HG02852 (cell line): Measurements from ENCODE around the gene DOCK7.
A peak's percentile ranks its signal among the peaks of the same experiment; 100 is the strongest.
"Not testable (repeated sequence)": the region's sequence is repeated elsewhere in the genome, so short reads cannot be mapped to it uniquely, and the experiment has no call there.

Experiments used
- ATAC-seq: cut with Tn5 transposase; IDR thresholded peaks from one replicate; pipeline ENCODE4 v1.9.1; 2021; ENCODE audit warnings: mild to moderate bottlenecking, moderate library complexity; ENCODE audit not compliant: unreplicated experiment

DOCK7 gene

DNA sequence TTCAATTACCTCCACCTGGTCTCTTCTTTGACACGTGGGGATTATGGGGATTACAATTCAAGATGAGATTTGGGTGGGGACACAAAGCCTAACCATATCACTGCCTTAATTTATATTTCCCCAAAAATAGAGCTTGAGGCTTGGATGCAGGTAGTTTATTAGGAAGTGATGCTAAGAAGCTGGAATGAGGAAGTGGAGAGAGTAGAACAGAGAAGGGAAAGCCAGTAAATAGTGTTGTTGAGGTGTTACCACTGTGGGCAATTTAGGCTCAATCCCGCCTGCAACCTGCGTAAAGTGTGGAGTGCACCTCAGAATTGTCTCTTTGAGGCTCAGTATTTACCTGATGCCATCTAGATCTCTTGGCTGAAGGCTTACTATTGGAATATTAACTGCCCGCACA, 4.9 kb upstream of the DOCK7 start:
- ATAC-seq, result no peak

DNA sequence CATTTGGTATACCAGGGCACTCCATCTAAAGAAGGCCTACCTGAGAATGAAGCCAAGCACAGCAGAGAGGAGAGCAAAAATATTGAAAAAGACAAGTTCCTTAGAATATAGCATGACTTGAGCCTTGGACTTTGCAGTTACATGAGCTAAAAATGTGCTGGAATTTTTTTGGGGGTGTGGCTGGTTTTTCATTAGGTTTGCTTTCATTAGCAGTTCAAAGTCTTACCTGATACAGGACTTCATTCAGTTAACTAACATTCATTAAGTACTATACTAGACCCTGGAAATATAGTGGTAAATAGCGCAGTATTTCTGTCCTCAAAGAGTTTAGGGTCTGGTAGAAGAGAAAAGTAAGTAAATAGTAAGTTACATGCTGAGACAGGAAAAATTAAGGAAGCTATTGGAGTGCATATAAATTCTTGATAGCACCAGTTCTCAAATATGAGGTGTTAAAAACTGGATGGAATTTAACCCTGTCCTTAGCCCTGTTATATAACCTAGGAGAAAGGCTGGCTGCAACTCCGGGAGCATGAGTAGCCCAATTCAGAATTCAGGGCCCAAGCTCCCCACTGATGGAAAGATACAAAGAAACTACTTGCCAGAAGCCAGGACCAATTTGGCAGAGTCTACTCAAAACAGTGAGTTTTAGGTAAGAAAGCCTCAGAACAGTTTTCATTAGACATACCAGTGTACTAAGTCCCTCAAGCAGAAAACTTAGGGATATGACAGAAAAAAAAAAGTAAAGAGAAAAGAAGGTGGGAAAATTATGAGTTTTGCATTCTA, 3.1 kb upstream of the DOCK7 start:
- no peak for ATAC-seq

DNA sequence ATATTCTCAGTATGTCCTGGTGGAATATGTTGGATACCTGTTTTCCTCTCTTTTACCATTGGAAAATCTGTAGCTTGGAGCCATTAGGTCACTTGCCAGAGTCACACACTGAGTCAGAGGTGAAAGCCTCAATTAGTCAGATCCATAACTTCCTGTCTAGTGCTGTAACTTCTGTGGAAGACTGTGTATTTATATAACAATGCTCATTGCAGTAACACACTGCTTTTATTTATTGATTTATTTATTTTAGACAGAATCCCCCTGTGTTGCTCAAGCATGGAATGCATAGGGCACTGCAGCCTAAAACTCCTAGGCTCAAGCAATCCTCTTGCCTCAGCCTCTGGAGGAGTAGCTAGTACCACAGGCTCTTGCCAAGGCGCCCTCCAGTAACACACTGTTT, 1.3 kb upstream of the DOCK7 start:
- no peak for ATAC-seq

DNA sequence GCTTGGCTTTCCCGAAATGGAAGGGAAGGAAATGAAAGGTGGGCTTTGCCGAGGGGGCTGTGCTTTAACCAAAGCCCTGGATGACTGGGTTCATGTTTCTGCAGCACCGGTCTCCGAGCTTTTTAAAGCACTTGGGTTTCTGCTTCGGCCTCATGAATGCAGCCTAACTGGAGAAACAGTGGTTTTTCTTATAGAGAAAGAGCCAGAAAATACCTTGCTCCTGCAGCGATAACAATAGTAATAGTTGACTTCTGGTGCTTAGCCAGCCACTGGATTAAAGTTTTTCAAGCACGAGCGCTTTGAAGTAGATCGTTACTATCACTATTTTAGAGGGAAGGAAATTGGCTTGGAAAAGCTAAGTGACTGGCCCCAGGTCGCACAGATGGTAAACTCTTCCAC, 500 bp upstream of the DOCK7 start:
- ATAC-seq, result no peak

DNA sequence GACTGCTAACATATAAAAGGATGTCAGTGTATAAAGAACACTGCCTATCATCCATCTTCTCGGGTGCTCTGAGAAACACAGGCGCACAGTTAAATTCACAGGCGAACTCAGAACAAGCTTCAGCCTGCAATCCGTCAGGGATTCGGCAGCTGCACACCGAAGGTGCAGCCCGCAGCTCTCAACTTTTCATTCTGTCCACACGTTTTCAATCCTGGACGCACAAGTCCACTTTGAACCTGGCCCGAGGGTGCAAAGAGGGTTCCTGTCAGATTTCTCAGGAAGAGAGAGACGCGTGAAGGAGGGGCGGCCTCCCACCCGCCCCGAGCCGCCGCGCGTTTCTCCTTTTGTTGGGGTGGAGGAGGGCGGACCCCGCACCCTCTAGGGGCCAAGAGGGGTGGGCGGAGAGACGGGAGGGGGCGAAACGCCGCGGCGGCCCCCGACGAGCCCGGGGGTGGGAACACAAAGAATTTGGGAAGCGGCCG, 724 bp downstream of the DOCK7 start:
- ATAC-seq, result peak; percentile 40

DNA sequence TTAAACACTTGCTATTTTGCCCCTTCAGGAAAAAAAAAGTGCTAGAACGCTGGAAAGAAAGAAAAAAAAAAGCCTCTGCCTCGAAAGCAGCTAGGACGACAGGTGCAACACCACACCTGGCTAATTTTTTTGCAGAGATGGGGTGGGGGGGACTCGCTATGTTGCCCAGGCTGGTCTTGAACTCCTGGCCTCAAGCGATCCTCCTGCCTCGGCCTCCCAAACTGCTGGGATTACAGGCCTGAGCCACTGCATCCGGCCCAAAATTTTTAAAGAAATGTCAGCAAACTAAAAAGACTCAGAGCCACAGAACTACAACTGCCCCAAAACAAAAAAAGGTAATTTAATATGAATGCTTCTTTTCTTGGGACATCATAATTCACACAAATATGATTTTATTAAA, 1.4 kb downstream of the DOCK7 start:
- ATAC-seq, result no peak

DNA sequence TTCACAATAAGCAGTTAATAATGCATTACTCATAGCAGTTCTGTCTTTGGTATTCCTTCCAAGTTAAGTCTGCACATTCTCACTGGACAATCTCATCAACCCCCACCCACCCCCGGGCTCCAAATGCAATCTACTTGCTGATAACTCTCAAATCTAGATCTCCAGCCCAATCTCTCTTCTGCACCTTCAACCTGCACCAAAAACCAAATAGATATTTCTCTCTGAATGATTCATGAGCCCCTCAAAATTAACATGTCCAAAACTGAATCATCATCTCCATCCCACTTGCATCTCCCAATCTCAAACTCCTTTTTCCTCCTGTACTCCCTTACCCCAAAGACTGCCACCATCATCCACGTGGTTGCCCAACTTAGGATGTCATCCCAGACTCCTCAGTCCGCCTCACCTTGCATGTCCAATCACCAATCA, 2.7 kb downstream of the DOCK7 start:
- ATAC-seq, result no peak

DNA sequence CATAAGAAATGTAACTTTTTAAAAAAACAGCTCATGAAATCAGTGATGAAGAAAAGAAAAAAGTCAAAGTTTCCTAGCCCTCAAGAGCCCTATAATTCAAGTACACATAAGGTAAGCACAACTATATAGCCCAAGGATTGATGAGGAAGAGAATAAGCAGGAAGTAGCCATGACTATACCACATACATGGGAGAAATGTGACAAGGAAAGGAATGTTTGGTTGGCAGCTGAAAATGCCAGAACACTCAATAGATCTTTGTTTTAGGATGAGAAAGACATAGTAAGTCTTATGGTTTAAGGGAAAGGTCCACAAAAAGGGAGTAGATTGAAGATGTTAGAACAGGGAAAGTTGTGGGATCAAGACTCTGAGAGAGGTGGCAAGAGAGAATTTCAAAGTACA, 5.7 kb downstream of the DOCK7 start:
- no peak for ATAC-seq

DNA sequence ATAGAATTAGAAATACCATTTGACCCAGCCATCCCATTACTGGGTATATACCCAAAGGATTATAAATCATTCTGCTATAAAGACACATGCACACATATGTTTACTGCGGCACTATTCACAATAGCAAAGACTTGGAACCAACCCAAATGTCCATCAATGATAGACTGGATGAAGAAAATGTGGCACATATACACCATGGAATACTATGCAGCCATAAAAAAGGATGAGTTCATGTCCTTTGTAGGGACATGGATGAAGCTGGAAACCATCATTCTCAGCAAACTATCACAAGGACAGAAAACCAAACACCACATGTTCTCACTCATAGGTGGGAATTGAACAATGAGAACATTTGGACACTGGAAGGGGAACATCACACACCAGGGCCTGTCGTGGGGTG, 7.2 kb downstream of the DOCK7 start:
- not testable (repeated sequence) for ATAC-seq

DNA sequence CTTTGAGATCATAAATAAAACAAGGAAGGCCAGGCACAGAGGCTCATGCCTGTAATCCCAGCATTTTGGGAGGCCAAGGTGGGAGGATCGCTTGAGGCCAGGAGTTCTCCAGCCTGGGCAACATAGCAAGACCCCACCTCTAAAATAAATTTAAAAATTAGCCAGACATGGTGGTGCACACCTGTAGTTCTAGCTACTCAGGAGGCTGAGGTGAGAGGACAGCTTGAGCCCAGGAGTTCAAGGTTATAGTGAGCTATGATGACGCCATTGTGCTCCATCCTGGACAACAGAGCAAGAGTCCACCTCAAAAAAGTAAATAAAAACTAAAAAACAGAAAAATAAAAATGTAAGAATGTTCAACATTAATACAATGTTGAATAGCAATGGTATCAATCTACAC, 10.4 kb downstream of the DOCK7 start:
- ATAC-seq, result not testable (repeated sequence)

DNA sequence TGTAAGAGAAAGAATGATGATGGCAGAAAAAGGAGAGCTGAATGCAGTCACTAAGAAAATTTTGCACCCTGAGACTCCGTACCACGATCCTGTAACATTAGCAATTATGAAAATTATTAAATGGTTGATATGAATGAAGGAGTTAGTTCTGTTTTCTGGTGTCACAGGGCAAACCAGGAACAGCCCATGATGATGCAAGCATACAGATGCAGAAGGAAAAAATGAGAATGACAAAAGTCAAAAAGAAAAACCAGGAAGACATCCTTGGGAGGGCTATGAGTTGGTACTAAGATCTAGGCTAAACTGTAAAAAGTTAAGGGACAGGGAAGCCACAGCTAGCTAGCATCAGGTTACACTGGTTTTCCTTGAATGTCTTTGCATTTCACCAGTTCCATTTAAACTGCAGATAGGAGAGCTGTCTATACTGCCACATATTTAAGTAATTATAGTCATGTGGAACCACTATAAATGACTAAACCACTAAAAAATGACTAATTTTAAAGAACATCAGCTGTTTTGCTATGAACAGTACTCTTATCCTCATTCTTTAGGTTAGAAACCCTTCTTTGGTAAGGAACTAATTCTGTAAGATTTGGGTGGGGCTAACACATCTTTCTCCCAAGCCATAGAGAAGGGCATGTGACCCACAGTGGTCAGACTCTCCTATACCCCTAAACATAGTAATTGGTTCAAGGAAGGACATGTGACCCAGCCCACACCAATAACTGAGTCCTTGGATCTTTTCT, 11.4 kb downstream of the DOCK7 start:
- ATAC-seq, result no peak

DNA sequence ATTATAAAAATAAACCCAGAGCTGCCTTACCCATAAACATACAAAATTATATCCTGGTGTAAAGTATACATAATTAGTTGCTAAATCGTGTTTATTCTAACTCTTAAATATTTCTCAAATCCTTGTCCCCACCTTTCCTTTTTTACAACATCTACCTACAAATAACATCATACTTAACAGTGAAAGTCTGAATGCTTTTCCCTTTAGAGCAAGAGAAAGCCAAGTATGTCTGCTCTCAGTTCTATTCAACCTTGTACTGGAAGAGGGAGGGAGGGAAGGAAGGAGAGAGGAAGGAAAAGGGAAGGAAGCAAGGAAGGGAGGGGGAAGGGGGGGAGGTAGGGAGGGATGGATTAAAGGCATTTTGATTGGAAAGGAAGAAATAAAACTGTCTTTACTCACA, 14.6 kb downstream of the DOCK7 start:
- no peak for ATAC-seq

DNA sequence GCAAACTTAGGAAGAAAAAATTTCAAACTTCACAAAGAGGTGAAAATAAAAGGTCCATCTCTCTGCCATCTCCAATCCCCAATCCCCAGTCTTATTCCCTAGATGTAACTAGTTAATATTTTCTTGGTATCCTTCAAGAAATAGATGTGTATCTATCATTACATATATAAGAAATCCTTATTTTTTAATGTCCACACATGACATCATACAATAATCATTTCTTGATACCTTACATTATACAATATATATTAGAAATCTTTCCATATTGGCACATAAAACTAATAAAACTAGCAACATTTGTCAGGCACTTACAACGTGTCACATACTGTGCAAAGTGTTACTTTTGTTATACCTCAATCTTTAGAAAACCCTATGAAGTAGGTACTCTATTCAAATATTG, 16.2 kb downstream of the DOCK7 start:
- no peak for ATAC-seq

DNA sequence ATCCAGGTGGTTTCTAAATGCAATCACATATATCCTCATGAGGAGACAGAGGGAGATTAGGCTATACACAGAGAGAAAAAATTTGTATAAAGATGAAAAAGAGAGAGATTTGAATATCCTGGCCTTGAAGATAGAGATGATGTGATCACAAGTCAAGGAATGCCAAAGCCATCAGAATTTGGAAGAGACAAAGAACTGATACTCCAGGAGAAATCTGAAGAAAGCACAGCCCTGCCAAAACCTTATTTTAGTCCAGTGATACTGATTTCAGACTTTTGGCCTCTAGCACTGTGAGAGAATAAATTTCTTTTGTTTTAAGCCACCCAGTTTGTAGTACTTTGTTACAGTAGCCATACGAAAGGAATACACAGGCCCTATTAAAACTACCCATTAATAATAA, 33.4 kb downstream of the DOCK7 start:
- no peak for ATAC-seq

DNA sequence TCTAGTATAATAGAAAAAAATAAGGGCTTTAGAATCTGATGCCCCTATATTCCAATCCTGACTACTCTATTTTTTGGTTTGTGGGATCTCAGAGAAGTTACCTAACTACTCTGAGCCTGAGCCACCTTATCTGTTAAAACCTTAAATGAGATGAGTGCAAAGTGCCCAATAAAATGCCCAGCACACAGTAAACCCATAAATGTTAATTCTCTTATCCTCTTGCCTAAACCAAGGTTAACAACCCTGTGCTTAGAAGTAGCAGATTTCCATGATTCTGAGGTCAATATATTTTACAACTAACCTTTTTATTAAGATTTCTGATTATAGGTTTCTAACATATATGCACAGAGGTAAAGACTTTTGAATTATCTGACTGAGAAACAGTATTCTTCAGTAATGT, 35.8 kb downstream of the DOCK7 start:
- ATAC-seq, result no peak

DNA sequence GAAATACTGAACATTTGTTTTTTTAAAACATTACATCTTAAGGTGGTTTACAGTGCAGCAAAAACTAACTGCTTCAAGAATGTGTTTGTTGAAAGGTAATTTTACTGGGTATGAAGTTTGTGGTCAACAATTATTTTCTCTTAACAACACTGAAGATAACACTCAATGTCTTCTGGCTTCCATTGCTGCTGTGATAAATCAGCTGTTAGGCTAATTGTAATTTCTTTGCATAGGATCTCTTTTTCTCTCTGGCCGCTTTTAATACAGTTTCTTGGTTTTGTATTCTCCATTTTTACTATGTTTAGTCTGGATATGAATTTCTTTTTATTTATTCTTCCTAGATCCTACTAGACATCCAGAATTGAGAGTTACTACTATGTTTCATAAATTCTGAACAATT, 44.9 kb downstream of the DOCK7 start:
- no peak for ATAC-seq

DNA sequence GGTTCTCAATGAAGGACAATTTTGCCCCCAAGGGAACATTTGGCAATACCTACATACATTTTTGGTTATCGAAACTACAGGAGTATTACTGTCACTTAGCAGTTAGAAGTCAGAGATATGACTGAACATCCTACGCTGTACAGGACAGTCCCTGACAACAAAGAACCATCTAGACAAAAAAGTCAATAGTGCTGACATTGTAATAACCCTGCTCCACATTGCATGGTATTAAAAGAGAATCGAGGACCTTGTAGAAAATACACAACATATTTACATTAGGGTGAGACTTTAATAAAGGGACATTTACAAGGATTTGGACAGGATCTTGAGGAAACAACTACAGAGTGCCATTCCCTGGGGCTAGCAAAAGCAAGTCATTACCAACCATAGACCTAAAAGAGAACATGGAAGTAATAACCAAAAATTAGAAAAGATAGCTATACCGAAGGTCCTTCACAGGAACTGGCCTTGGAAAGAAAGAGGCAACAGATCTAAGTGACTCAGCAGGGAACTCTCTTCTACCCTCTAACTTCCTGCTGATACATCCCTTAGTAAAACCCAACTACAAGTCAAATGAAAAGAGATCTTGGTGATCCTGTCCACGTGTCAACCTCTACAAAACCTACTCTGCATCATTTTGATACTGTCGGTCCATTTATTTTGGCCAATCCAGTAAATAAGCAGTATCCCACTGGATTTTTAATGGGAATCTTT, 50.6 kb downstream of the DOCK7 start:
- ATAC-seq, result no peak

DNA sequence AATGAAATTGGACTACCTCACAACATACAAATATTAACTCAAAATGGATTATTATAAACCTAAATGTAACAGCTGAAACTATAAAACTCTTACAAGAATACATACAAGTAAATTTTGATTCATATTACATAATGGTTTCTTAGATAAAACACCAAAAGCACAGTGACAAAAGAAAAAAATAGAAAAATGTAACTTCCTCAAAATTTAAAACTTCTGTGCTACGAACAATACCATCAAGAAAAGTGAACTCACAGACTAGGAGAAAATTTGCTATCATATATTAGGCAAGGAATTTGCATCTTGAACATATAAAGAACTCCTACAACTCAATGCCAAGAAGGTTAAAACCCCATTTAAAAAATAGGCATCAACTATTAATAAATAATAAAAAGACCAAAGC, 59.7 kb downstream of the DOCK7 start:
- no peak for ATAC-seq

DNA sequence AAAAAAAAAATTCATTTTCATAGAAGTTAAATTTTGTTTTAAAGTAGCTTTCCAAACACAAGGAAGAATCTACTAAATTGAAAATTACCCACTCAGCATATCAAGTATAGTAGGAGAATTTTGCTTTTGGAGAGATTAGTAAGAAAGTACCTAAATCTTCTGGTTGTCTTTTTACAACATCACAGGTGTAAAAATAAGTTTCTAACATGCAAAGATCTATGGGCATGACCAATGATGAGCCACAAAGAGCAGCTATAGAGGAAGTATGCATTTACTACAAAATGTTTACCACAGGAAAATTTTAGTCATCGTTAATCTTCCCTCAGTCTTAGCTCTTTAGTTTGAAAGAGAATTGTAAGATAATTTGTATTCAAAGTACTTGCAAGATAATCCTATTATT, 62.8 kb downstream of the DOCK7 start:
- peak; percentile 79 for ATAC-seq

DNA sequence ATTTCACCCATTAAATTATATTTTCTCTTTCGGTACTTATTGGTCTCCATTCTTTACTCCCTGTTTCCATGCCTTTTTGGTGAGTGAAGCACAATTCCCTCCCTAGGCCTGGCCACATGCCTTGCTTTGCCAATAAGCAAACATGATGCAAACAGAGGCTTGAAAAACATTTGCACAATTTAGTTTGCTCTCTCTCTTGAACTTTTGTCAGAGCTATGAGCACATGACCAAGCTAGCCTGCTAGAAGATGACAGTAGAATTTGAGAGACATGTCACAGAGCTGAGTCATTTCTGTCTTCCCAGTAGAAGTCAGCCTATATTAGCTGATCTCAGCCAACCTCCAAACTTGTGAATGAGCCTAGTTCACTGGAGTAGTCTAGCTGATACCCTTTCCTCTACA, 66.3 kb downstream of the DOCK7 start:
- ATAC-seq, result peak; percentile 95

DNA sequence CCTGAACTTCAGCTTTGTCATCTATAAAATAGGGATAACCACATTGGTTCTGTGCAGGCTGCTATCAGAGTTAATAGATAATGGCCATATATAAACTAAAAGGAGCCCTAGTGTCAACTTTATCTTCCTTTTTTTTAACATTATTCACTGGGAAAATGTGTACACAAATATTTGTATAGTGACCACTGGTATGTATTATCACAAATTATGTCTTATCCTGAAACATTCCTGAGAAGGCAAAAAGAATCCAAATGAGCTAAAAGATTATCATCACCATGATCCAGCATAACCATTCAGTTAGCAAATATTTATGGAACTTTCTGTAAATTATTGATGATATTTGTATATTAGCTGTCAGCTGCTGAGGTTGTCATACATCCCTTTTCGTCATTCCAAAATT, 74.3 kb downstream of the DOCK7 start:
- ATAC-seq, result no peak

DNA sequence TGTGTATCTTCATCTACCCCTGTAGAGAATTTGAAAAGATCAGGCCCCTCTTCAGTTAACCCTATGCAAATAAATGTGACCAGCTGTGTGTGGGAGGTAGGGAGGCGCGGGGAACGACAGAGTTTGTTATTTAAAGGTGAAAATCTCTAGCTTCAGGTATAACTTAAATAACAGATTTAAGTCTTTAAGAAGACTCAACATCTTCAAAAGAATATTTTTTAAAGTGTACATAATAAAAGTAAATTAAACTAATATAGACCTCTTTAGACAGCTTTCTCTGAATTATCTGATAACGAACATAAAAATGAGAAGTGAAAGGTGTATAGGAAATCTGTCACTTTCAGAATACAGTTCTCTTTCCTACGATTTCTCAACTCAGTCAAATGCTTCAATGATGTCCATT, 74.9 kb downstream of the DOCK7 start:
- ATAC-seq, result peak; percentile 98
